ENCODE data around the gene WDR74. TPM values are rescaled to one million over a fixed set of nuclear protein-coding genes. Genes with fewer than 3 reads are reported as not detected.

WDR74 gene
- total and polyA plus RNA-seq, 2 of the 13 experiments (the other 11 are each of a cell fraction or from before 2014, with no cell fraction given): 77.0 to 83.3 TPM

DNA sequence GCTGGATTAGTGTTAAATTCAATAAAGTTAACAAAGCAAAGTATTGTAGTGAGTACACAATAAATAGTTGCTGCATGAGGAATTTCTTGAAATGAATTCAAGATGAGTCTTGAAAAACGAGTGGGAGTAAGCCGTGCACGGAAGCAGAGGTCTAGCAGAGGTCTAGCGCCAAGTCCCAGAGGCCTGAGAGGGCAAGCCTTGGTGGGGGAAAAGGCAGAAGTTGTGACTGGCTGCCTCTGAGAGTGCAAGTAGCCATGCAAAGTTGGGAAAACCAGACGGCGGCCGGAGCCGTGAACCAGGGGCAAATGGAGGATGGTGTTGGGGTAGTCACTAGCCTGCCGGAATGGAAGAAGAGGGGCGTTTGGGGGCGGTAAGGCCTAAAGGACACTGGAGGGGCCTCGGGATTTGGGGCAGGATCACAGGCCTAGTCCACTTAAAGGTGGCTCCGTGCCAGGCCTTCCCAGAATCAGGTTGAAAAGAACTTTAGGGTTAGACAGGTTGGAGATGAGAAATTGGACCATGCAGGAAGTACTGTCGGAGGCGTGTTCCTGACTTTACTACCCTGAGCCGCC lies 40.9 kb upstream of the WDR74 start (continued):
- no peak for TF ChIP-seq ATF7-NPFF (CRISPR knock-in tag; IDR thresholded peaks at IDR 0.05; ENCODE audit: low read depth)

DNA sequence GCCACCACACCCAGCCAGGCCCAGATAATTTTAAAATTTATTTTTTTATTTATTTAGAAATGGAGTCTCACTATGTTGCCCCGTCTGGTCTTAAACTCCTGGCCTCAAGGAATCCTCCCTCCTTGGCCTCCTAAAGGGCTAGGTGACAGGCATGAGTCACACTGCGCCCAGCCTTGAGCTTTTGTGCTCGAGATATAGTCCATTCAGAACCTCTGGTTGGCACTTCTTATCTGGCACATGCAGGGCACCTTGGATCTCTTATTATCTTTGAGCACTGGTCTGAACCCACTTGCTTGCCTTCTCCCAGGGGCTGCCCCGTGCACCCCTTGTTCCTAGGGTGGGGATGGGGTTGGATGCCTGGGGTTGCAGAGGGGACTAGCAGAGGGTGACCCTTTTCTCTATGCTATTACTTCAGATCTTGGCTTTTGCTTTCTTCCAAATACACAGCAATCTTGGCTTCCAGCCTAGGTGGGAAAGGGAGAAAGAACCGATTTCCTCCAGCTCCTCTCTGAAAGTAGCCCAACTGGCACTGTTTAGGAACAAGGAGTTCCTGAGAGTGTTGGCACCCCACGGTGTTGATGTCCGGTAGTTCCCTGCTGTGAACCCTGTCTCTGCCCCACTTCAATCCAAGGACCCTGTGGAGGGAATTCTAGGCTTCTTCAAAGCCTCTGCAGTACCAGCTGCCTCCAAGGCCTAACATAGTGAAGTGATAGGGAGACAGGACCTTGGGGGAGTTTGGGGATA lies 40.0 kb upstream of the WDR74 start:
- Histone ChIP-seq H3K27ac (ENCODE audit: extremely low read length, insufficient read depth, low read length) (peak overlapping the region; percentile 93), H2AFZ (ENCODE audit: low read length) (no peak overlapping the region), H3K9me3 (ENCODE audit: low read length) (no peaks in the 10 kb centered on the region), H3K4me2 (ENCODE audit: low read depth, low read length) (peak overlapping the region; percentile 81), H3K79me2 (ENCODE audit: insufficient read depth, low read length) (peaks cover 57% of the 10 kb centered on the region), H3K4me1 (ENCODE audit: insufficient read depth, low read length) (peaks cover 55% of the 10 kb centered on the region), H3K36me3 (replicated peaks in 1 of 2; ENCODE audit: control insufficient read depth in 1 of 2, insufficient read depth in 2 of 2, low read length in 2 of 2) (peaks cover 13 to 53% of the 10 kb centered on the region in 2 experiments), H3K9ac (ENCODE audit: insufficient read depth, low read depth, low read length) (peak overlapping the region; percentile 92; the same call in 1 of the 2 replicates), H4K20me1 (ENCODE audit: insufficient read depth, low read length) (peaks cover 8% of the 10 kb centered on the region; the same call in 1 of the 2 replicates), H3K27me3 (ENCODE audit: control insufficient read depth in 1 of 2, insufficient read depth in 2 of 2, low read length in 2 of 2) (no peaks in the 10 kb centered on the region; a peak in 1 of 5 replicates), H3K4me3 (replicated peaks in 1 of 3; ENCODE audit: insufficient read depth in 1 of 3, low read depth in 2 of 3, low read length in 3 of 3) (peak overlapping the region in 2 of 3 experiments; percentile 92 to 99; a peak in 2 of 6 replicates)
- DNase-seq (ENCODE audit: low spot score) (no peak), FAIRE-seq (no peak), ATAC-seq (no peak)
- TF ChIP-seq ETV5 (CRISPR knock-in tag; IDR thresholded peaks at IDR 0.05; ENCODE audit: borderline replicate concordance) (no peak), ZNF121 (CRISPR knock-in tag; IDR thresholded peaks at IDR 0.05) (peak; percentile 63), ETV6 (CRISPR knock-in tag; conservative IDR thresholded peaks at IDR 0.05) (no peak), ZNF569 (CRISPR knock-in tag; IDR thresholded peaks at IDR 0.05; ENCODE audit: borderline replicate concordance) (no peak), WIZ (CRISPR knock-in tag; IDR thresholded peaks at IDR 0.05) (no peak), HOXA3 (CRISPR knock-in tag; IDR thresholded peaks at IDR 0.05) (no peak)
- TF ChIP-seq, protein P1, sequence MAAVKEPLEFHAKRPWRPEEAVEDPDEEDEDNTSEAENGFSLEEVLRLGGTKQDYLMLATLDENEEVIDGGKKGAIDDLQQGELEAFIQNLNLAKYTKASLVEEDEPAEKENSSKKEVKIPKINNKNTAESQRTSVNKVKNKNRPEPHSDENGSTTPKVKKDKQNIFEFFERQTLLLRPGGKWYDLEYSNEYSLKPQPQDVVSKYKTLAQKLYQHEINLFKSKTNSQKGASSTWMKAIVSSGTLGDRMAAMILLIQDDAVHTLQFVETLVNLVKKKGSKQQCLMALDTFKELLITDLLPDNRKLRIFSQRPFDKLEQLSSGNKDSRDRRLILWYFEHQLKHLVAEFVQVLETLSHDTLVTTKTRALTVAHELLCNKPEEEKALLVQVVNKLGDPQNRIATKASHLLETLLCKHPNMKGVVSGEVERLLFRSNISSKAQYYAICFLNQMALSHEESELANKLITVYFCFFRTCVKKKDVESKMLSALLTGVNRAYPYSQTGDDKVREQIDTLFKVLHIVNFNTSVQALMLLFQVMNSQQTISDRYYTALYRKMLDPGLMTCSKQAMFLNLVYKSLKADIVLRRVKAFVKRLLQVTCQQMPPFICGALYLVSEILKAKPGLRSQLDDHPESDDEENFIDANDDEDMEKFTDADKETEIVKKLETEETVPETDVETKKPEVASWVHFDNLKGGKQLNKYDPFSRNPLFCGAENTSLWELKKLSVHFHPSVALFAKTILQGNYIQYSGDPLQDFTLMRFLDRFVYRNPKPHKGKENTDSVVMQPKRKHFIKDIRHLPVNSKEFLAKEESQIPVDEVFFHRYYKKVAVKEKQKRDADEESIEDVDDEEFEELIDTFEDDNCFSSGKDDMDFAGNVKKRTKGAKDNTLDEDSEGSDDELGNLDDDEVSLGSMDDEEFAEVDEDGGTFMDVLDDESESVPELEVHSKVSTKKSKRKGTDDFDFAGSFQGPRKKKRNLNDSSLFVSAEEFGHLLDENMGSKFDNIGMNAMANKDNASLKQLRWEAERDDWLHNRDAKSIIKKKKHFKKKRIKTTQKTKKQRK (IDR thresholded peaks at IDR 0.05; ENCODE audit: low read length): no peak
- TF ChIP-seq, protein P2, sequence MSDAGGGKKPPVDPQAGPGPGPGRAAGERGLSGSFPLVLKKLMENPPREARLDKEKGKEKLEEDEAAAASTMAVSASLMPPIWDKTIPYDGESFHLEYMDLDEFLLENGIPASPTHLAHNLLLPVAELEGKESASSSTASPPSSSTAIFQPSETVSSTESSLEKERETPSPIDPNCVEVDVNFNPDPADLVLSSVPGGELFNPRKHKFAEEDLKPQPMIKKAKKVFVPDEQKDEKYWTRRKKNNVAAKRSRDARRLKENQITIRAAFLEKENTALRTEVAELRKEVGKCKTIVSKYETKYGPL (CRISPR knock-in tag; IDR thresholded peaks at IDR 0.05): no peak
- ChIA-PET CTCF (ENCODE audit: low intra/inter-chr PET ratio, low total read pairs) (no interaction called here), POLR2A (interaction anchor here (0.9 to 5.8 kb wide), 4 partner anchors 11 to 93 kb away, joined by 3 to 90 read pairs (median 27); partner anchors contain the start of genes STX5, TEX54 and WDR74)
- intact Hi-C loops (cut with micrococcal nuclease; ENCODE audit: unreplicated experiment) (no loop called here), in situ Hi-C loops (cut with HindIII; ENCODE audit: extremely low pct_ligation_motif_present, low pct_unique_long_range_greater_than_20kb) (loop anchor here (5.0 kb wide), 1 partner anchor 92 kb away; the partner anchor contains the start of gene TMEM179B)
- no TSS peak for BruUV-seq (replicated peaks)
- 89% methylated on average over 7 of the region's 7 CpGs for WGBS (ENCODE audit: low lambda C conversion rate)

Data from HepG2 (cell line).